ENCODE measurements around the gene ZSCAN20. TPM values are rescaled to one million over a fixed set of nuclear protein-coding genes. Genes with fewer than 3 reads are reported as not detected.
"Not testable (repeated sequence)": the region's sequence is repeated elsewhere in the genome, so short reads cannot be mapped to it uniquely, and the experiment has no call there.

ZSCAN20 gene
- total RNA-seq, 2 experiments from 2014 or later = 3.5 to 3.9 TPM

DNA sequence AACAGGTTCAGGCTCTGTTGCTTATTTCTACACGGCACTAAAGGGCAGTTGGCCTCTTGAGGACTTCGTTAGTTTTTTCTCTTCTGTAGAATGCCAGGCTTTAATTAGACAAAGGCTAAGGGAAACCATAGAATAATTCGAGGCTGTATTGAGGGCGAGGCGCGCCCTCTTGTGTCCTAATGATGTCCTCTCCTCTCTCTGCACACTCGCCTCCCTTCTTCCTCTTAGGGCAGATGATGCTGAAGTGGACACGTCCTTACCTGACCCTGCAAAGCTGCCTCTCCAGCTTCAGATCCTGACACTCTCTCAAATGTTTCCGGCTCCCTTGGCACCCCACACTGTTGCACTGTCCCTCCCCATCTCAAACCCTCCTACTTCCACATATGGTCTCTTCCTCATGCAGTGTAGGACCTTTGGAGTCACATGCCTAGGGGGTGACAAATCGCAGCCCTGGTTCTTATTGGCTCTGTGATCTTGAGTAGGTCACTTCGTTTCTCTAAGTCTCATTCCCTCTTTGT is 1.9 kb upstream of the ZSCAN20 start:
- ChIA-PET POLR2A (no interaction called here), CTCF (interaction anchor here (0.8 to 1.6 kb wide), 4 partner anchors 38 to 174 kb away, joined by 3 to 8 read pairs (median 5); no protein-coding TSS in a partner anchor)

DNA sequence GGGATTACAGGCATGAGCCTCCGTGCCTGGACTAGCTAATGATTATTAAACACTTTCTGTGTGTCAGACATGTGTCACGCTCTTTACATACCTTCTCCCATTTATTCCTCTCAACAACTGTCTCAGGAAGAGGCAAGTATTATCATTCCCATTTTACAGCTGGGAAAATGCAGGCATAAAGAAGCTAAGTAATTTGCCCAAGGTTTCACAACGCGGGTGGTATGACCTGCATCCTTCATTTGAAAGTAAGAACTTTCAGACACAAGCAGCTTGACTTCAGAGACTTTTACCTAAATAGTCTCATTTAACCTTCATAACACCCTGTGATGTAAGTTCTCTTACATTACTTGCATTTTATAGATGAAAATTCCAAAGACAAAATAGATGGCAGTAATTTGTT is 1.0 kb upstream of the ZSCAN20 start:
- ChIA-PET POLR2A (interaction anchor here (1.3 kb wide), 1 partner anchor 121 kb away, joined by 3 read pairs; no protein-coding TSS in a partner anchor), CTCF (interaction anchor here (0.8 to 1.6 kb wide), 4 partner anchors 39 to 175 kb away, joined by 3 to 8 read pairs (median 5); no protein-coding TSS in a partner anchor)

DNA sequence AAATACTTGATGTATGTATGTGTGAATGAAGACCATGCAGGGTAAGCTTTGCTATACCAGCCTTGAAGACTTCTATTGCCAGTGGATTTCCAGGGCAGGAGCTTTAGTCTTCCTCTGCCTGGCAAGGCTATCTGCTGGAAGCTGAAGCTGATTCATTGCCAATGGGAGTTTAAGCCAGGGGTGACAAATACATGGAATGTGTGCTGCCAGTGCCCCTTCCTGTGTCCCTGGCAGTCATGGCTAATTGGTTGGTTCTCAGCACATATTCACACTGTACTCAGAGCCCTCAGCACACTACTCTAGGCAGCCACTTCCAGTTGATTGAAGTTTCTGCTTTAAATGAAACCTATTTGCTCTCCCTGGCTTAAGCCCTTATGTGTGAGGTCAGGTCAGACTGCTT is 1.5 kb downstream of the ZSCAN20 start:
- POLR2A ChIA-PET = interaction anchor here (0.6 kb wide), 1 partner anchor 9 kb away, joined by 3 read pairs; no protein-coding TSS in a partner anchor
- CTCF ChIA-PET = no interaction called here

DNA sequence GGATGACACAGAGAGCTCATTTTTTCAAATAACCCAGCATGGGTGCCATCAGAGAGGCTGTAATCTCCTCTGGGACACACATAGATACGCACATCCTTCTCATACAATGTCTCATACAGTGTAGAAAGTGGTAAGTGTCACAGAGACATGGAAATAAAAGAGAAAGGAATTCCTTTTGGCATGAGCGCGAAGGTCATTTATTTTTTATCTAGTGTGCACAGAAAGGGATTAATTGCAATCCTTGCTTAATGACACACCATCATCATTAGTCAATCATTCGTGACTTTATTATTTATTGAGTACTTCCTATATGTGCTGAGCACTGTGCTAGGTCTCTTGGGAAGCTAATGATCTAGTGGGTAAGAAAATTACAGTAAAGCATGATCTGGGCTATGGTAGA is 5.0 kb downstream of the ZSCAN20 start:
- POLR2A ChIA-PET = no interaction called here
- CTCF ChIA-PET = no interaction called here

DNA sequence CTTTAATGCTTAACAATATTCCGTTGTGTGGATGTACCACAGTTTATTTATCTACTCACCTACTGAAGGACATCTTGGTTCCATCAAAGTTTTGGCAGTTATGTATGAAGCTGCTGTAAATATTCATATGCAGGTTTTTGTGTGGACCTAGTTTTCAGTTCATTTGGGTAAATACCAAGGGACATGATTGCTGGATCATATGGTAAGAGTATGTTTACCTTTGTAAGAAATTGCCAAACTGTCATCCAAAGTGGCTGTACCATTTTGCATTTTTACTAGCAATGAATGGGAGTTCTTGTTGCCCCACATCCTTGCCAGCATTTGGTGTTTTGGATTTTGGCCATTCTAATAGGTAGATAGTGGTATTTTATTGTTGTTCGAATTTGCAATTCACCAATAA is 10.0 kb downstream of the ZSCAN20 start:
- POLR2A ChIA-PET = interaction anchor here (0.6 kb wide), 2 partner anchors 8 to 374 kb away, joined by 3 read pairs; no protein-coding TSS in a partner anchor

DNA sequence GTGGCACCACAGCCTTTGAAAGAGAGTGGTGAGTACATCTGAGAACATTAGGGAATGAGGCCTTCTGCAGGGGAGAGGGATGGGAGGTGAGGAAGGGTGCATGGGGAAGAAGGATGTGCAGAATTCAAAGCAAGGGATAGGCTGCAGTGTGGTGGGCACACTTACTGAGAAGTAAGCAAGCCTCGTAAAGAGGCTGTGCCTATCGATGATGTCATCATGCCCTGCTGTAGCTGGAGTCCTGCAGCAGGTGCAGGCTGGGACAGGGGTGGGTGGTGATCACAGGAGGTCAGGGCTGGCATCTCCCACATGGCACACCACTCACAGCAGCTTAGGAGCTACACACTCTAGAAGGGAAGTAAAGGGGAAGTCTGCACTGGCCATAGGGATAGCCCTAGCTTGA is 16.2 kb downstream of the ZSCAN20 start:
- CTCF ChIA-PET = no interaction called here

More for the DNA sequence above, 10.0 kb downstream of the ZSCAN20 start:
- CTCF ChIA-PET = no interaction called here

DNA sequence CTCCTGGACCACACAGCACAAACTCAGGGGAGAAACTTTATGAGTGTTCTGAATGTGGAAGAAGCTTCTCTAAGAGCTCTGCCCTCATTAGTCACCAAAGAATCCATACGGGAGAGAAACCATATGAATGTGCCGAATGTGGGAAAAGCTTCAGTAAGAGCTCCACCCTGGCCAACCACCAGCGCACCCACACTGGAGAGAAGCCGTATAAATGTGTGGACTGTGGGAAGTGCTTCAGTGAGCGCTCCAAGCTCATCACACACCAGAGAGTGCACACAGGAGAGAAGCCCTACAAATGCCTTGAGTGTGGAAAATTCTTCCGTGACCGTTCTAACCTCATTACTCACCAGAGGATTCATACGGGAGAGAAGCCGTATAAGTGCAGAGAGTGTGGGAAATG is 22.5 kb downstream of the ZSCAN20 start:
- POLR2A ChIA-PET = interaction anchor here (0.6 kb wide), 1 partner anchor 18 kb away, joined by 3 read pairs; no protein-coding TSS in a partner anchor
- CTCF ChIA-PET = no interaction called here

More for the DNA sequence above, 16.2 kb downstream of the ZSCAN20 start:
- POLR2A ChIA-PET = no interaction called here

DNA sequence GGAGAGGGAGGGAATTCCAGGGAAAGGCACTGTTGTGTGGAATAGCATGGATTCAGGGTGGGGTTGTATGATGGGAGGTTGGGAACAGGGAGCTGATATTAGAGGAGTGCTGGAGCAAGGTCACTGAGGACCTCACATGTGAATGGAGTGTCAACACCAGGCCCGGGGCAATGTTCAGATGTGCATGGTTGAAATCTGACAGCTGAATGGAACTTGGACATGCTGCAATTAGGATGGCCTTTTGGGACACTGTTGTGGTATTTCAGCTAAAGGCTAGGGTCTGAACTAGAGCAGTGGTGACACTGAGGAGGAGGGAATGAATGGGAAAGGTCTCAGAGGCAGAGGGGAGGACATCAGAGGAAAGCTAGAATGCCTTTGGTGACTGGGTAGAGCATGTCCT is 25.0 kb downstream of the ZSCAN20 start:
- ChIA-PET CTCF (no interaction called here), POLR2A (no interaction called here)

DNA sequence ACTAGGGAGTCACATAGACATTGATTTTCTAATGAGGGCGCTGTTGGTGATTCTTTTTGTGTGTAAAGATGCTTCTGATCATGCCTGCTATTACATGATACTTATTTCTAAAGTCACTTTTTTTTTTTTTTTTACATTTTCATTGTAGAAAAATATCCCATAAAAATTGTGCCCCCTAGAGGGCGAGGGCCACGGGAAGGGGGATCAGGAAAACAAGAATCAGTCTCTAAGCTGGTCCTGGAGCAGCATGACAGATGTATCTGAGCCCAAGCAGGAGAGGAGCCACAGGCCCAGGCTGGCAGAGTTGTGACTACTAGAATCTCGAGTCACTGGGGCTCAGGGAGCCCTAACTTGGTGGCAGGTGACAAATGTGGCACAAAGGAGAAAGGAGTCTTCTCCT is 28.1 kb downstream of the ZSCAN20 start:
- POLR2A ChIA-PET = no interaction called here
- CTCF ChIA-PET = no interaction called here

DNA sequence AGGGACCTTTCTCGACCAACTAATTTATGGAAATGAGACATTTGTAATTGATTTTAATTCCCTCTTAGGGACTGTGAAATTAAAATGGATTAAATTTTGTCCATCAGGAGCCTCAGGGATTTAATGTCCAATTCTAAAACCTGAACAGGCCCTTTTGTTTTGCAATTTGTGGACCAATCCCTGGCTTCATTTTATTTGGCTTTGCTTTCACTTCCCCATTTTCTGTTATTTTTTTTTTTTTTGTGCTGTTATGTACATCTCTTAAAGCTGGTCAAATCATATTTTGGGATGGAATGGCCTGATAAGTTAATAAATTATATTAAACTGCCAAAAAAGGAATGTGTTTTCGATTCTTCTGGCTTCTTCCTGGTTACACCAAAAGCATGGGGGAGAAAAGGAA is 28.9 kb downstream of the ZSCAN20 start:
- CTCF ChIA-PET = no interaction called here
- POLR2A ChIA-PET = no interaction called here

DNA sequence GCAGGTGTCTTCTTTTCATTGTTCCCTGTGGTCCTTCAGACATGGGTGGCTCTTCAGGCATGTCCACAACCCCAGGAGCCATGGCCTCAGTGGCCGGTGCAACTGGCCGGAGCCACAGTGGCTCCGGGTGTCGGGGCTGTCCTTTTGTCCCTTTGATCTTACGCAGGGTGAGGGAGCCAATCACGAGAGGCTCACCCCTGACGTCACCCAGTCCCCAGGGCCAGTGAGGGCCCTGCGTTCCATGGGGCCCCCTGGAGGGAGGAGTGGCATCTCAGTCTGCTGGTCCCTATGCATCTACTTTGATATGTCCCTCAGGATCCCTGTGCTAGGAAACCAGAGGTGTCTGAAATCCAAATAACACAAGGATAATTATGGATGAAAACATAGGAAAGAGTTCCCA is 29.3 kb downstream of the ZSCAN20 start:
- ChIA-PET CTCF (no interaction called here), POLR2A (no interaction called here)

DNA sequence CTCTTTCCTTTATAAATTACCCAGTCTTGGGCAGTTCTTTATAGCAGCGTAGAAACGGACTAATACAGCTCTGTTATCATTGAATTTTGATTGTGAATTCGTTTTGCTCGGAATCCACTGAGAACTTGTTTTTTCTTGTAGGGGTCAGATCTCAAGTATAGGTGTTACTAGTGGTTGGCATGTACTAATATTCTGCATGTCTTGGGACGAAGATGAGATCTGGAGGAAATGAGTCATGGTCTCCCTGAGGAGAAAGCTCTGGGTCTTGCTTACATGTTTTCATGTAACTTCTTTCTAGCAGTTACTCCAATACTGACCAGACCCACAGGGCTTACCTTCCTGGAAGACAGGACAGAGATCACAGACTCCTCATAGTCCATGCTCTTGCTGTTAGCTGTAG is 30.3 kb downstream of the ZSCAN20 start:
- ChIA-PET CTCF (no interaction called here), POLR2A (no interaction called here)

DNA sequence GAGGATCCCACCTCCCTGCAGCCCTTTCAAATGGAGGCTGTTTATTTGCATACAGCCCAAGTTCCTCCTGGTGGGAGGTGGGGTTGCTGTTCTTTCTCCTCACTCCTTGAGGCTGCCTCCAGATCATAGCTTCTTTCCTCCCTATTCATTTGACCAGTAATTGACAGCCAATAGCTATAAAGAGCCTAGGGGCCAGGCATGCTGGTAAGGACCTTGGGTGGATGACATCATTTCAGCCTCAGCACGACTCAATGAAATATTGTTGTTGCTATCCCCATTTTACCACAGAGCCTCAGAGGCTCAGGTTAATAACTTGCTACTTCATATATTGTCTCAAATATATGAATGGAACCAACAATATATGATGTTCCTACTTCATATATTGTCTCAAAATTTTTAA is 31.1 kb downstream of the ZSCAN20 start:
- POLR2A ChIA-PET = no interaction called here
- CTCF ChIA-PET = no interaction called here

DNA sequence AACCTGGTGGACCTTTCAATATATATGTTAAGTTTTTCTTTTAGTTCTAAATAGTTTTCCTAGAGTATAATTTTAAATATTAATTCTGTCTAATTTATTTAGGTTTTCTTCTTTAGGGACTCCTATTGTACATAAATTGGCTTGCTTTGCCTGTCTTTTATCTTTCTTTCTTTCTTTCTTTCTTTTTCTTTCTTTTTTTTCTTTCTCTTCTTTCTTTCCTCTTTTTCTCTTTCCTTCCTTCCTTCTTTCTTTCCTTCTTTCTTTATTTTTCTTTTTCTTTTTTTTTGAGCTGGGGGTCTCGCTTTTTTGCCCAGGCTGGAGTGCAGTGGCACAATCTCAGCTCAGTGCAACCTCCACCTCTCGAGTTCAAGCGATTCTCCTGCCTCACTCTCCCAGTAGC is 35.2 kb downstream of the ZSCAN20 start:
- ChIA-PET POLR2A (no interaction called here), CTCF (no interaction called here)

DNA sequence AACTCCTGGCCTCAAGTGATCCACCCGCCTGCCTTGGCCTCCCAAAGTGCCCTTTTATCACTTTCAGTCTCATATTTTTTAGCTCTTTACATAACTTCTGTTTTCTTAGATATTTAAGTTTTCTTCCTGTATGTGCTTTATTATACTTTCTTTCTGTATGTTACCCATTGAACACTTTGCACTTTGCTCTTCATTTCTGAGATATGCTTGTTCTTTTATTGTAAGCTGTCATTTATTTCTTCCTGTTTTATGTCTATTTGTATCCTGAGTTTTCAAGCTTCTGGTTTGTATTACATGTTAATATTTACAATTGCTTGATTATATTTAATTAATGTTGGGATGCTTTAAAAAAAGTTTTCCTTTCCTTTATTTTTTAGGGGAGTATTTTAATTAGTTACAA is 35.7 kb downstream of the ZSCAN20 start:
- CTCF ChIA-PET = no interaction called here
- POLR2A ChIA-PET = no interaction called here

DNA sequence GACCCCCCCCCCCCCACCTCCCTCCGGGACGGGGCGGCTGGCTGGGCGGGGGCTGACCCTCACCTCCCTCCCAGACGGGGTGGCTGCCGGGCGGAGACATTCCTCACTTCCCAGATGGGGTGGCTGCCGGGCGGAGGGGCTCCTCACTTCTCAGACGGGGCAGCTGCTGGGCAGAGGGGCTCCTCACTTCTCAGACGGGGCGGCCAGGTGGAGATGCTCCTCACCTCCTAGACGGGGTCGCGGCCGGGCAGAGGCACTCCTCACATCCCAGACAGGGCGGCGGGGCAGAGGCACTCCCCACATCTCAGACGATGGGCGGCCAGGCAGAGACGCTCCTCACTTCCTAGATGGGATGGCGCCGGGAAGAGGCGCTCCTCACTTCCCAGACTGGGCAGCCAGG is 36.8 kb downstream of the ZSCAN20 start:
- CTCF ChIA-PET, POLR2A ChIA-PET: not testable (repeated sequence)

DNA sequence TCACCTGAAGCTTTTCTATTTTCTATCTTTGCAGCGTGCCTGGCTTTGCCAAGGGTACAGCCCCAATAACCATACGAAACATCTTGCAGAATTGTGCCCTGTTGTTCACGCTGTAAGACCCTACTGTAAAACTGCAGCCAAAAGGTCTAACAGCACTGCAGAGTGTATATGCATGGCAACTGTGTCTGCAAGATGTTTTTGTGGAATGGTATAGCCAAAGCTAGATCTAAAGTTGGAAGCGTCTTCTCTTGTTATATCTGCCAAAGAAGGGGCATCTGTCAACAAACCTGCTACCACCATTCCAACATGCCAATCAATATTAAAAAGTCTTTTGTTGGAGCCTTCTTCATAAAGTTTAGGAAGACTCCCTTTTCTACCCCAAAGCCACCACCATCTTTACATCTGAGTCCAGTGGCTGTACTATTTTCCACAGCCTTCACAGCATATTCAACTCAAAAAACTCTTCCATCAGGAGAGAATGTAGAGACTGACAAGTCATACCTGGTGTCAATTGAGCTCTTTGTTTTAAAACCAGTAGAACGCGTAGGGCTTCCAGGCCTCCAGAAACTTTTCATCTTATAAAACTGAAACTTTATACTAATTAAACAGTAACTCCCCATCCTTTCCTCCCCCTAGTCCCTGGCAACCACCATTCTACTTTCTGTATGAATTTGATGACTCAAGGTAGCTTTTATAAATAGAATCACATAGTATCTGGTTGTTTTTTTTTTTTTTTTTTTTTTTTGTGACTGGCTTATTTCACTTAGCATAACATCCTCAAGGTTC is 40.0 kb downstream of the ZSCAN20 start:
- ChIA-PET CTCF (no interaction called here), POLR2A (interaction anchor here (0.6 kb wide), 2 partner anchors 18 to 292 kb away, joined by 3 read pairs; no protein-coding TSS in a partner anchor)

DNA sequence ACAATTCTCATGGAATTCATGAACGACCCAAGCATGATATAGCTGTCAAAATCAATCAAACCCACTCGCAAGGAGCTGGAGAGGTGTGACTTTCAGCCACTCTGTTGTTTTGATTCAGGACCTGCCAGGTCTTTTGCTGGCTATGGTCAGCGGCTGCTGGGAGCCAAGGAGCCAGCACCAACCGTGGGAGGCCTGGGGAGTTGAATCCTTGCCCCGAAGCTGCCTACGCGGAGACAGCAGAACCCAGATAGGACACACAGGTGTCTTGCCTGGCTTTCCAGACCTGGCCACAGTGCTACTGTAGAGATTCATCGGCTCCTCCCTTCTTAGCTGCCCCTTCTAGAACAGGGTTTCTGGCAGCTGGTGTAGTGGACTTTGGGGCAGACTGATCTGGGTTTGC is 42.7 kb downstream of the ZSCAN20 start:
- CTCF ChIA-PET = no interaction called here

DNA sequence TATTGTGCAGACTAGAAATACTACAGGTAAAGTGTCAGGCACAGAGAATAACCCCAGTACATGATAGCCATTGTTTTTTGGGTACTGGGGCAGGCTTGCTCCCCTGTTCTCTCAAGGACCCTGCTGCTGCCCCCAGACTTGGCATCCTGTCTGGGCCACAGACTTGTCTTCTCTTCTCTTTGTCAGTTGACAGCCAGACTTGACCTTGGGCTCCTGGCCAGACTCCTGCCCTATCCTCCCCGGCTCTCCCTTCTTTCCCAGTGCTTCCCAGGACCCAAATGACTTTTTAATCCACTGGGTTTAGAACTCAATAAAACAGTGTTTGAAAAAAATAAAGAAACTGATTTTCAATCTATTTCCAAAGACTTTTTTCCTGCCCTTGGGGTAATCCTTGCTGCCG is 43.2 kb downstream of the ZSCAN20 start:
- CTCF ChIA-PET = no interaction called here
- POLR2A ChIA-PET = no interaction called here

More for the DNA sequence above, 42.7 kb downstream of the ZSCAN20 start:
- POLR2A ChIA-PET = no interaction called here

DNA sequence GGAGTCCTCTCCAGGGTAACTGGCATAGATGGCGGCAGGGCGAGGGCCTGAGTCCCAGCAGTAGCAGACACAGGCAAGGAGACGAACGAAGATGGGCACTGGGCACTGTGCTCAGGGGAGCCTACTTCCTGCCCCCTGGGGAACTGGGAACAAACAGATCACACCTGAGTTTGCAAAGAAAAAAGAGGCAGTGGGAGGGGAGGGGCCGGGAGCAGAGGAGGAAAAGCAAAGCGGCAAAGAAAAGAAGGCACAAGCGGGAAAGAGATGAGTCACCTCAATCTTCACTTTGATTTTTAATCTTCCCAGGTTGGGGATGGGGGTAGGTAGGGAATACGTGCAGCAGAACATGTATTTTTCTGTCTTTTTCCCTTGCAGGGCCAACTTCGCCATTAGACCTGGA is 44.0 kb downstream of the ZSCAN20 start:
- ChIA-PET POLR2A (no interaction called here), CTCF (no interaction called here)

DNA sequence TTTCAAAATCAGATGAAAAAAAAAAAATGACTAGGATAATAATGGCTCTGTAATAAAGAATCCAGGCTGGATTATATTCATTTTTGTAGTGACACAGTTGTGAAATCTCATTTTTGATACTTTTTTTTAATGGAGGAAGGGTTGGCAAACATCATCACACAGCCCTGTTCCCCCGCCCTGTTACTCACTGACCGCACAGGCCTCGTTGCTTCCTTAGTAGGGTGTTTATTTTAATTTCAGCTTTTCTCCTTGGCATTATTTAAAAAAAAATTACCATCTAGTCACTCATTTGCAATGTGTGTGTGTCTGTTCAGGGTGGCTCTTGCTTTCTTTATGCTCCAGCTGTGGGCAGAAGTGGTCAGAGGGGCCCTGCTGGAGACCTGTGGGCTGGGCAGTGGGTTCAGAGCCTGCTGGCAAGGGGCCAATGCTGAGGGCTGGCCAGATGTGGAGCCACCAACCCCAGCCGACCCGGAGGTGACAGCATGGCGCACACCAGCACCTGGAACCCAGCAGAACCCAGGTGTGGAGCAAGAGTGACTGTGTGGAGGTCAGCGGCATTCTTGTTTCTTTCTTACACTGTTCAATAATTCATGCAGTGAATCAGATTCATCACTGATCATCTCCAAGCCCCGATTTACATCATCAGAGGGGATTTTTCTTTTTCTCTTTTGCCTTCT is 44.6 kb downstream of the ZSCAN20 start:
- CTCF ChIA-PET = no interaction called here

More for the DNA sequence above, 44.6 kb downstream of the ZSCAN20 start:
- POLR2A ChIA-PET = no interaction called here

All from activated CD8-positive, alpha-beta memory T cell treated with anti-CD3 and anti-CD28 coated beads for 36 hours (primary cell).